K562 (cell line): Measurements from ENCODE around the gene GMDS. TPM values are rescaled to one million over a fixed set of nuclear protein-coding genes. Genes with fewer than 3 reads are reported as not detected.

ENCODE experiments used
- ATAC-seq: fragments of 200-7000 bp; cut with Tn5 transposase; 3 replicates; pipeline ENCODE4 v1.9.1; 2020; ENCODE audit warnings: moderate library complexity
- BruUV-seq: library from RNA; stranded (reverse); fragments of 400-500 nt; replicated peaks from 2 replicates; lab custom pipeline; 2021; lab: Mats Ljungman, UMichigan
- CTCF ChIA-PET: fragments of 300-600 bp; formaldehyde crosslinking; extraction: SDS; loops from one replicate; lab custom pipeline; 2021; ENCODE audit warnings: low intra/inter-chr PET ratio; lab: Yijun Ruan, JAX
- POLR2A ChIA-PET: fragments of 300-600, 350-650 bp; sonication (Branson Sonifier 250); formaldehyde crosslinking; extraction: SDS; loops from one replicate; lab custom pipeline; 2021; ENCODE audit warnings: antibody characterized with exemption, inconsistent platforms; lab: Yijun Ruan, JAX
- DNase-seq, 4 experiments: peaks; one replicate each; pipeline versions ENCODE4 v3.0.0 to v3.0.0-alpha.2; 2011 to 2018; ENCODE audit warnings: low spot score in 3 of 4, mixed read lengths in 3 of 4; ENCODE audit errors: extremely low read depth in 1 of 4
- FAIRE-seq: peaks from 2 replicates; lab custom pipeline; 2011; peaks lifted over from hg19 to GRCh38; lab: Jason Lieb, UNC
- H2AFZ ChIP-seq: 2 replicates; pipeline ENCODE4 v1.6.0; 2011; ENCODE audit warnings: low read depth, low read length, control low read depth, inconsistent platforms
- H3K27ac ChIP-seq: fragments of 200-600 bp; 3 replicates; pipeline ENCODE4 v1.8.0; 2011; ENCODE audit warnings: low read depth, mild to moderate bottlenecking, control low read depth, inconsistent platforms, low read length, moderate library complexity, mixed read lengths; ENCODE audit errors: extremely low read depth
- H3K27me3 ChIP-seq, 2 experiments: fragments of 300-600 bp in 1 of 2; 2 replicates in 1 of 2; 3 replicates in 1 of 2; pipeline versions ENCODE4 v1.6.0 to v1.8.0; 2011; ENCODE audit warnings: inconsistent platforms in 2 of 2, low read length in 2 of 2, mild to moderate bottlenecking in 1 of 2, mixed read lengths in 1 of 2, moderate library complexity in 1 of 2; ENCODE audit not compliant: control insufficient read depth in 2 of 2, insufficient read depth in 2 of 2
- H3K36me3 ChIP-seq: fragments of 300-600 bp; 3 replicates; pipeline ENCODE4 v1.8.0; 2011; ENCODE audit warnings: mild to moderate bottlenecking, low read length, inconsistent platforms; ENCODE audit not compliant: control insufficient read depth, insufficient read depth
- H3K4me1 ChIP-seq, 2 experiments: fragments of 200-600 bp in 1 of 2; replicated peaks in 1 of 2; 2 replicates in 1 of 2; 3 replicates in 1 of 2; pipeline versions ENCODE4 v1.5.1 to v1.8.0; 2011; ENCODE audit warnings: inconsistent platforms in 2 of 2, low read length in 2 of 2, mild to moderate bottlenecking in 1 of 2, mixed read lengths in 1 of 2, moderate library complexity in 1 of 2; ENCODE audit not compliant: control insufficient read depth in 2 of 2, insufficient read depth in 2 of 2
- H3K4me2 ChIP-seq: 2 replicates; pipeline ENCODE4 v1.6.1; 2011; ENCODE audit warnings: low read length, control low read depth, inconsistent platforms, mixed read lengths; ENCODE audit not compliant: insufficient read depth
- H3K4me3 ChIP-seq: fragments of 200-600 bp; sonication (generic), shearing (Covaris generic); 2 replicates; pipeline ENCODE4 v1.5.1; 2016; ENCODE audit warnings: control low read depth, inconsistent platforms
- H3K79me2 ChIP-seq: fragments of 200-600 bp; 3 replicates; pipeline ENCODE4 v1.8.0; 2011; ENCODE audit warnings: low read length, inconsistent platforms; ENCODE audit not compliant: control insufficient read depth, insufficient read depth
- H3K9ac ChIP-seq, 2 experiments: 2 replicates each; pipeline versions ENCODE4 v1.6.0 to v1.6.1; 2011; ENCODE audit warnings: low read depth in 2 of 2, low read length in 2 of 2, control low read depth in 1 of 2, inconsistent platforms in 1 of 2, mild to moderate bottlenecking in 1 of 2, mixed read lengths in 1 of 2; ENCODE audit not compliant: insufficient read depth in 1 of 2
- H3K9me1 ChIP-seq: one replicate; pipeline ENCODE4 v1.6.0; 2011; ENCODE audit warnings: inconsistent platforms, mild to moderate bottlenecking, low read length, moderate library complexity; ENCODE audit not compliant: control insufficient read depth, insufficient read depth
- H3K9me3 ChIP-seq: replicated peaks from 2 replicates; pipeline ENCODE4 v1.5.1; 2011; ENCODE audit warnings: low read depth, low read length, inconsistent platforms; ENCODE audit not compliant: control insufficient read depth, insufficient read depth
- H4K20me1 ChIP-seq: replicated peaks from 2 replicates; pipeline ENCODE4 v1.6.1; 2011; ENCODE audit warnings: low read length, inconsistent platforms, mixed read lengths; ENCODE audit not compliant: control insufficient read depth, insufficient read depth
- CBFB ChIP-seq: sonication (generic); formaldehyde crosslinking; IDR thresholded peaks from 2 replicates; pipeline ENCODE4 v1.4.0; 2020; ENCODE audit warnings: mild to moderate bottlenecking, missing genetic modification reagents
- CGGBP1 ChIP-seq: fragments of 250-450 bp; sonication (Bioruptor Pico); IDR thresholded peaks from 2 replicates; pipeline ENCODE4 v1.9.0; 2021; ENCODE audit warnings: mild to moderate bottlenecking
- CHD2 ChIP-seq: IDR thresholded peaks from 2 replicates; pipeline ENCODE4 v1.6.1; 2011; ENCODE audit warnings: low read depth, low read length
- FOSL1 ChIP-seq: fragments of 200-800 bp; sonication (Bioruptor generic); conservative IDR thresholded peaks from 2 replicates; pipeline ENCODE4 v1.6.1; 2016; ENCODE audit warnings: missing genetic modification characterization, missing compliant biosample characterization
- GATA2 ChIP-seq: sonication (generic); formaldehyde crosslinking; IDR thresholded peaks from 2 replicates; pipeline ENCODE4 v1.4.0; 2020; ENCODE audit warnings: mild to moderate bottlenecking, missing genetic modification reagents
- LCOR ChIP-seq: sonication (generic); formaldehyde crosslinking; IDR thresholded peaks from 2 replicates; pipeline ENCODE4 v1.8.0; 2022; ENCODE audit warnings: mild to moderate bottlenecking, missing genetic modification reagents
- NCOA4 ChIP-seq: fragments of 450-650 bp; IDR thresholded peaks from 2 replicates; pipeline ENCODE4 v1.6.1; 2018; ENCODE audit warnings: mild to moderate bottlenecking; ENCODE audit not compliant: partially characterized antibody
- NFE2 ChIP-seq: IDR thresholded peaks from 2 replicates; pipeline ENCODE4 v1.6.1; 2014; ENCODE audit warnings: antibody characterized with exemption, low read depth
- PHF21A ChIP-seq: fragments of 450-650 bp; IDR thresholded peaks from 2 replicates; pipeline ENCODE4 v1.6.1; 2017; ENCODE audit warnings: low read depth, borderline replicate concordance
- RBM17 ChIP-seq: fragments of 200-400 bp; formaldehyde crosslinking; IDR thresholded peaks from 2 replicates; pipeline ENCODE4 v1.6.1; 2017; ENCODE audit warnings: low read depth, mild to moderate bottlenecking, low read length, borderline replicate concordance
- ZNF444 ChIP-seq: fragments of 250-450 bp; sonication (Bioruptor Pico); IDR thresholded peaks from 2 replicates; pipeline ENCODE4 v1.4.0; 2020; ENCODE audit warnings: mild to moderate bottlenecking, moderate library complexity
- WGBS: fragments of 100-300 bp; shearing (Covaris generic); methylation state at CpG from one replicate; pipeline ENCODE4 v1.1.6; 2016; ENCODE audit warnings: low coverage, mixed read lengths; ENCODE audit not compliant: insufficient coverage; ENCODE audit errors: missing lambda C conversion rate; 5-methylcytosine and 5-hydroxymethylcytosine counted together
- in situ Hi-C: fragments of 300-500 bp; cut with MboI; formaldehyde crosslinking; loops from 4 replicates; pipeline ENCODE4 v1.15.0; 2018; ENCODE audit warnings: inconsistent platforms, mixed read lengths
- intact Hi-C: fragments of 100-400 bp; cut with micrococcal nuclease; formaldehyde crosslinking; loops from 2 replicates; pipeline ENCODE4 v1.14.2; 2022
- polyA plus RNA-seq, 8 experiments: library from polyadenylated mRNA; depleted of rRNA in 4 of 8; stranded (reverse) in 5 of 8; unstranded in 3 of 8; fragments of >200 nt; fragmentation: Nextera tagmentation in 2 of 8; fragmentation: Illumina TruSeq in 1 of 8; extraction: Ambion mirVana in 2 of 8; extraction: Trizol in 1 of 8; gene quantifications; 2 replicates each; pipeline versions ENCODE4 v1.2.1 to v1.2.3, GENCODE V29; 2011 to 2014; ENCODE audit warnings: inconsistent platforms in 1 of 8, missing spikeins in 1 of 8
- total RNA-seq, 7 experiments: library from RNA; depleted of rRNA in 6 of 7; stranded (reverse); fragments of >200 nt in 6 of 7; fragmentation: Illumina TruSeq in 2 of 7; extraction: Trizol in 2 of 7; gene quantifications; 2 replicates each; pipeline versions ENCODE4 v1.2.1 to v1.2.3, GENCODE V29; 2011 to 2021; ENCODE audit warnings: low replicate concordance in 1 of 7
- TF ChIP-seq, protein P1 (sequence below): fragments of 450-650 bp; conservative IDR thresholded peaks from 2 replicates; pipeline ENCODE4 v1.6.1; 2016; ENCODE audit warnings: missing genetic modification characterization, low read depth, mild to moderate bottlenecking, control low read depth, missing compliant biosample characterization
- TF ChIP-seq, protein P2 (sequence below): sonication (generic); formaldehyde crosslinking; IDR thresholded peaks from 2 replicates; pipeline ENCODE4 v1.8.0; 2023; ENCODE audit warnings: mild to moderate bottlenecking, missing genetic modification reagents

Gene GMDS
- total and polyA plus RNA-seq, 9 of the 15 experiments (the other 6 are each of a cell fraction or from before 2014, with no cell fraction given), result 0.48 to 31.8 (median 13.4) TPM

DNA sequence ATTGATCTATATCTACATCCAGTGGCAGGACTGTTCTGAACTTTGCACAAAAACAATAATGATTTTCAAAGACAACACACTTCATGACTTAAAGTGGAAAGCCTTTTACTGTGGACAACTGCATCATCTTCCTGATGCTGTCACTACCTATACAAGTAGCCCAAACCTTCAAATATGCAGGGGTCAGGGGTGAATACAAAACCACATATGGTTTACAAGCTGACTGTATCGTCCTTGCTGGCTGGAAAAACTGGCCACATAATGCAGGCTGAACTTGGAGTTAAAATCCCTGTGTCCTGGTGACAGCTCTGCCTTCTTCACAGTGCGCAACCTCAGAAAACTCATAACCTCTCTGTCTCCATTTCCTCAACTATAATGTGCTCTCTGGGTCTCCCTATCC, 128.9 kb downstream of the GMDS start:
- CTCF ChIA-PET, result no interaction called here
- WGBS, result 46% methylated on average over 2 of the region's 2 CpGs
- no peak overlapping the region for H3K4me2 ChIP-seq
- in situ Hi-C loops, result no loop called here
- H3K79me2 ChIP-seq, result no peaks in the 10 kb centered on the region
- FAIRE-seq, result no peak
- DNase-seq, result no peak
- no peak overlapping the region for H2AFZ ChIP-seq
- no peak for ATAC-seq
- POLR2A ChIA-PET, result no interaction called here
- no peak overlapping the region for H3K4me3 ChIP-seq
- no peak overlapping the region for H3K27ac ChIP-seq
- no peaks in the 10 kb centered on the region for H3K9me1 ChIP-seq
- no peak for TF ChIP-seq ZNF444 (CRISPR knock-in tag)
- no peak for TF ChIP-seq GATA2 (CRISPR knock-in tag)
- no peak for TF ChIP-seq FOSL1 (tag)
- no peak for TF ChIP-seq CHD2
- no peak for TF ChIP-seq NFE2
- TF ChIP-seq CBFB (CRISPR knock-in tag), result no peak
- TF ChIP-seq CGGBP1, result no peak
- TF ChIP-seq RBM17, result no peak
- TF ChIP-seq, protein P1, sequence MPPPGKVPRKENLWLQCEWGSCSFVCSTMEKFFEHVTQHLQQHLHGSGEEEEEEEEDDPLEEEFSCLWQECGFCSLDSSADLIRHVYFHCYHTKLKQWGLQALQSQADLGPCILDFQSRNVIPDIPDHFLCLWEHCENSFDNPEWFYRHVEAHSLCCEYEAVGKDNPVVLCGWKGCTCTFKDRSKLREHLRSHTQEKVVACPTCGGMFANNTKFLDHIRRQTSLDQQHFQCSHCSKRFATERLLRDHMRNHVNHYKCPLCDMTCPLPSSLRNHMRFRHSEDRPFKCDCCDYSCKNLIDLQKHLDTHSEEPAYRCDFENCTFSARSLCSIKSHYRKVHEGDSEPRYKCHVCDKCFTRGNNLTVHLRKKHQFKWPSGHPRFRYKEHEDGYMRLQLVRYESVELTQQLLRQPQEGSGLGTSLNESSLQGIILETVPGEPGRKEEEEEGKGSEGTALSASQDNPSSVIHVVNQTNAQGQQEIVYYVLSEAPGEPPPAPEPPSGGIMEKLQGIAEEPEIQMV (tag), result no peak
- TF ChIP-seq NCOA4, result no peak
- TF ChIP-seq, protein P2, sequence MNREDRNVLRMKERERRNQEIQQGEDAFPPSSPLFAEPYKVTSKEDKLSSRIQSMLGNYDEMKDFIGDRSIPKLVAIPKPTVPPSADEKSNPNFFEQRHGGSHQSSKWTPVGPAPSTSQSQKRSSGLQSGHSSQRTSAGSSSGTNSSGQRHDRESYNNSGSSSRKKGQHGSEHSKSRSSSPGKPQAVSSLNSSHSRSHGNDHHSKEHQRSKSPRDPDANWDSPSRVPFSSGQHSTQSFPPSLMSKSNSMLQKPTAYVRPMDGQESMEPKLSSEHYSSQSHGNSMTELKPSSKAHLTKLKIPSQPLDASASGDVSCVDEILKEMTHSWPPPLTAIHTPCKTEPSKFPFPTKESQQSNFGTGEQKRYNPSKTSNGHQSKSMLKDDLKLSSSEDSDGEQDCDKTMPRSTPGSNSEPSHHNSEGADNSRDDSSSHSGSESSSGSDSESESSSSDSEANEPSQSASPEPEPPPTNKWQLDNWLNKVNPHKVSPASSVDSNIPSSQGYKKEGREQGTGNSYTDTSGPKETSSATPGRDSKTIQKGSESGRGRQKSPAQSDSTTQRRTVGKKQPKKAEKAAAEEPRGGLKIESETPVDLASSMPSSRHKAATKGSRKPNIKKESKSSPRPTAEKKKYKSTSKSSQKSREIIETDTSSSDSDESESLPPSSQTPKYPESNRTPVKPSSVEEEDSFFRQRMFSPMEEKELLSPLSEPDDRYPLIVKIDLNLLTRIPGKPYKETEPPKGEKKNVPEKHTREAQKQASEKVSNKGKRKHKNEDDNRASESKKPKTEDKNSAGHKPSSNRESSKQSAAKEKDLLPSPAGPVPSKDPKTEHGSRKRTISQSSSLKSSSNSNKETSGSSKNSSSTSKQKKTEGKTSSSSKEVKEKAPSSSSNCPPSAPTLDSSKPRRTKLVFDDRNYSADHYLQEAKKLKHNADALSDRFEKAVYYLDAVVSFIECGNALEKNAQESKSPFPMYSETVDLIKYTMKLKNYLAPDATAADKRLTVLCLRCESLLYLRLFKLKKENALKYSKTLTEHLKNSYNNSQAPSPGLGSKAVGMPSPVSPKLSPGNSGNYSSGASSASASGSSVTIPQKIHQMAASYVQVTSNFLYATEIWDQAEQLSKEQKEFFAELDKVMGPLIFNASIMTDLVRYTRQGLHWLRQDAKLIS, result no peak
- TF ChIP-seq PHF21A, result no peak
- no peak for TF ChIP-seq LCOR (CRISPR knock-in tag)
- TF ChIP-seq, all 486 proteins: peak for 0
- no TSS peak for BruUV-seq
- Histone ChIP-seq H3K36me3 (no peaks in the 10 kb centered on the region), H3K9ac (no peak overlapping the region), H4K20me1 (no peaks in the 10 kb centered on the region; the same call in 1 of the 2 replicates), H3K9me3 (no peaks in the 10 kb centered on the region), H3K27me3 (peaks cover 3 to 8% of the 10 kb centered on the region in 2 experiments; a peak in 2 of 5 replicates), H3K4me1 (no peaks in the 10 kb centered on the region)
- intact Hi-C loops, result no loop called here
